GM20000 (cell line): Measurements from ENCODE around the gene RAB27A.
"Not testable (repeated sequence)": the region's sequence is repeated elsewhere in the genome, so short reads cannot be mapped to it uniquely, and the experiment has no call there.

Source experiments
- DNase-seq: peaks from one replicate; pipeline ENCODE4 v3.0.0; 2012; ENCODE audit warnings: low spot score
- TF ChIP-seq, protein P1 (sequence below): IDR thresholded peaks from 2 replicates; pipeline ENCODE4 v1.5.1; 2012; ENCODE audit warnings: mild to moderate bottlenecking, control low read depth; ENCODE audit errors: extremely low read depth, missing control alignments

The RAB27A gene

DNA sequence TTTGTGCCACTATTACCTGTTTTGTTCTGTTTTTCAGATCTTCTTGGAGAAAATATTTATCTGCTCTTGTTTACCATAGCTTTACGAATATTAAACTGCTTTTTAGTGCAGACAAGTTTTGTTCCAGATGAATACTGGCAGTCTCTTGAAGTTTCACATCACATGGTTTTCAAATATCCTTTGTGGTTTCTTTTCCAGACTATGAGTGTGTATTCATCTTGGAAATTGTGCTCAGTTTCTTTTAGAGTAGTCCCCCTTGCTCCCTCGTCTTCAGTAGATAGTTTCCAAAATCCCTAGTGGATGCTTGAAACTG is 30.6 kb upstream of the RAB27A start:
- no peak for DNase-seq
- TF ChIP-seq, protein P1, sequence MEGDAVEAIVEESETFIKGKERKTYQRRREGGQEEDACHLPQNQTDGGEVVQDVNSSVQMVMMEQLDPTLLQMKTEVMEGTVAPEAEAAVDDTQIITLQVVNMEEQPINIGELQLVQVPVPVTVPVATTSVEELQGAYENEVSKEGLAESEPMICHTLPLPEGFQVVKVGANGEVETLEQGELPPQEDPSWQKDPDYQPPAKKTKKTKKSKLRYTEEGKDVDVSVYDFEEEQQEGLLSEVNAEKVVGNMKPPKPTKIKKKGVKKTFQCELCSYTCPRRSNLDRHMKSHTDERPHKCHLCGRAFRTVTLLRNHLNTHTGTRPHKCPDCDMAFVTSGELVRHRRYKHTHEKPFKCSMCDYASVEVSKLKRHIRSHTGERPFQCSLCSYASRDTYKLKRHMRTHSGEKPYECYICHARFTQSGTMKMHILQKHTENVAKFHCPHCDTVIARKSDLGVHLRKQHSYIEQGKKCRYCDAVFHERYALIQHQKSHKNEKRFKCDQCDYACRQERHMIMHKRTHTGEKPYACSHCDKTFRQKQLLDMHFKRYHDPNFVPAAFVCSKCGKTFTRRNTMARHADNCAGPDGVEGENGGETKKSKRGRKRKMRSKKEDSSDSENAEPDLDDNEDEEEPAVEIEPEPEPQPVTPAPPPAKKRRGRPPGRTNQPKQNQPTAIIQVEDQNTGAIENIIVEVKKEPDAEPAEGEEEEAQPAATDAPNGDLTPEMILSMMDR, result no peak

DNA sequence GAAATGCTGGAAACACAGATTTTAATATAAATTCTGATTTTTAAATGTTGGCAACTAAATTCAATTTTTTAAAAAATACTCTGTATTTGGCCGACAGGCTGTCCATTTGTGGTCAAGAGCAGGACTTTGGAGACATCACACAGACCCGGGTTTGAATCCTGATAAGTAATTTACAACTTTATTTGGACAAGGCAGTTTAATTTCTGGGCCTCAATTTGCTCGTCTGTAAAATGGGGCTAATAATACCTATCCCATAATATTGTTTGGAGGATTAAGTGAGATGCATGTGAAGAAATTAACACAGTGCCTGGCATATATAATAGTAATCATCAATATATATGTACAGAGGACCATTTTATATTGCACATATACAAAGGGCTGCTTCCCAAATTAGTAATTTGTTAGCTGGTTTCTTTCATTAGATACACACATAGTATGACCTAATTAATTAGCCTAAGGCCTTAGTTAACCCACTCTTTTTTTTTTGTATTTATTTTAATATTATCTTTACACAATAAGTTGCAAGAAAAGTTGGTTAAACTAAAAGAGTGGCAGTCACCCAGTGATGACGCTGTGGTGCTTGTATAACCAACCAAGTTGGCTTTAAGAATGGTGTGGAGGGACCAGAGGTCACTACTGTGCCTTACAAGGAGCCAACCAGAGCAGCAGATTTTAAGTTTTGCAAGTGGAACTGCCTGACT is 30.1 kb upstream of the RAB27A start:
- DNase-seq, result peak; percentile 61
- TF ChIP-seq, protein P1, result no peak

DNA sequence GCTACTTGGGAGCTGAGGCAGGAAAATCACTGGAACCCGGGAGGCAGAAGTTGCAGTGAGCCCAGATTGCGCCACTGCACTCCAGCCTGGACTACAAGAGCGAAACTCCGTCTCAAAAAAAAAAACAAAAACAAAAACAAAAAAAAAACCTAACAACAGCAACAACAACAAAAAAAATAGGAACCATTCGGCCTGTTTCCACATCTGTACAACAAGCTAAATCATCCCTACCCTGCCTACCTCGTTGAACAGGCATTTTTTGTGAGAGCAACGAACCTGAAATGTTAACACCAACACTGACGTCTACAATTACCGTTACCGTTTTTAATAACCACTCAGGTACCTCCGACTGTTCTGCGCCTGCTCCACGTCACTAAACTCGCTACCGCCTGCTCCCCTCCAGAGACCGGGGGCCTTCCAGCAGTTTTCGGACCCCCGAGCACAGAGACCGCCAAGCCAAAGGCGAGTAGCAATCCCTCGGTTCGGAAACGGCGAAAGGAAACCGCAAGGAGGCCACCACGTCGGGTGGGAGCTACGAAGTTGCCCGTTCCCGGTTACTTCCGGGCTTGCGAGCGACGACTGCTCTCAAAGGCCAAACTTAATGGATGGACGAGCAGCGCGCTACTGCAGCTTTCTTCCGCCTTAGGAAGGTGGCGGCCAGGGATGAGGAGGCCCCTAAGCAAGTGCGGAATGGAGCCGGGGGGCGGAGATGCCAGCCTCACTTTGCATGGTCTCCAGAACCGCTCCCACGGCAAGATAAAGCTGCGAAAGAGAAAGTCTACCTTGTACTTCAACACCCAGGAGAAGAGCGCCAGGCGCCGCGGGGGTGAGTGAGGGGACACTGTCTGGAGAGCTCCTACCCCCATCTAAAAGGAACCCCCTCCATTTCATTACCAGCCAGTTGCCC is 29.2 kb upstream of the RAB27A start, which contains the start of the genes PIGB and PIGBOS1:
Gene PIGB (plus strand): TSS at position 635 of the 907 bp plus-strand sequence. CDS start 29 bp downstream, at position 664.
Gene PIGBOS1 (minus strand): TSS at position 536 of the 907 bp plus-strand sequence. CDS start 1,331 bp downstream, outside the sequence.
- DNase-seq, result peak; percentile 83
- TF ChIP-seq, protein P1, result no peak

DNA sequence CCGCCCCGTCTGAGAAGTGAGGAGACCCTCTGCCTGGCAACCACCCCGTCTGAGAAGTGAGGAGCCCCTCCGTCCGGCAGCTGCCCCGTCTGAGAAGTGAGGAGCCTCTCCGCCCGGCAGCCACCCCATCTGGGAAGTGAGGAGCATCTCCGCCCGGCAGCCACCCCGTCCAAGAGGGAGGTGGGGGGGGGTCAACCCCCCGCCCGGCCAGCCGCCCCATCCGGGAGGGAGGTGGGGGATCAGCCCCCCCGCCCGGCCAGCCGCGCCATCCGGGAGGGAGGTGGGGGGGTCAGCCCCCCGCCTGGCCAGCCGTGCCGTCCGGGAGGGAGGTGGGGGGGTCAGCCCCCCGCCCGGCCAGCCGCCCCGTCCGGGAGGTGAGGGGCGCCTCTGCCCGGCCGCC is 13.2 kb upstream of the RAB27A start:
- not testable (repeated sequence) for DNase-seq

DNA sequence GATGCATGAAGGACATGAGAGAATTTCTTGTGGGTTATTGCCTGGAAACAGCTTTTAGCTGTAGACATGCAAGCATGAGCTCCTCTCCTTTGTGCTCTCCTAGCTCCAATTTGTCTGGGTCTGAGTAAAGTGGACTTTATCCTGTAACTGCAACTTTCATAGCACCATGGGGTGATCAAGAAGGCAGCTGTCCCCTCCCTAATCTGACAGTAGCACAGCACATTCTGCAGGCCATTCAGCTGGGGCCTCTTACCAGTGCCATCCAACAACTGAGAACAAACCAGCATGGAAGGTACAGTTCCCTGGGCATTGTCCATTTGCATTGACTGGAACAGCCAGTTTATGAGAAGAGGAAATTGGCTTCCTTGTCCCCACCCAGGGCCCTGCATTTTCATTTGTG is 7.7 kb upstream of the RAB27A start:
- no peak for DNase-seq
- TF ChIP-seq, protein P1, result no peak

DNA sequence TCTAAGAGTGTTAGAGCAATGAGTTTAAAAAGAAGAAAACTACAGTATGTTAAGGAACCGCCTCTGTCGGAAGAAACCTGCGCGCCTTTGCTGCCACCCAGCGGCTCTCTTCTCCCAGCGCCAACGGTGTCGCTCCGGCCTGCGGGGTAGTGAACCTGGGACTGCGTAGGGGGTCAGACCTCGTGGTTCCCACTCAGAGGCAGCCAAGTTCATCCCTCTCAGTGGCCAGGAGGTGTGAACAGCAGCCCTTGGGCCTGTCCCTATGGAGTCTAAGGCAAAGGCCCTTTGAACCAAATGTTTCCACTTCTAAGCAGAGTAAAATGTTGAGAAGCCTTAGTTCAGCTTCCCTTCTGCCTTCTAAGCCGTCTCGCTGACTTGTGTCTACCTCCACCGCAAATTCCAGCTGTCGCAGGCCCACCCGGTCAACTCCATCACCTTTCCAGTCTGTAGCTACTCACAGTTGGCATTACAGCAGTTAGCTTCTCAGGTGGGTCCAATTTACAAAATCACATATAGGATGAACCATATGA is 980 bp upstream of the RAB27A start:
- DNase-seq, result peak; percentile 86
- TF ChIP-seq, protein P1, result peak; percentile 85

DNA sequence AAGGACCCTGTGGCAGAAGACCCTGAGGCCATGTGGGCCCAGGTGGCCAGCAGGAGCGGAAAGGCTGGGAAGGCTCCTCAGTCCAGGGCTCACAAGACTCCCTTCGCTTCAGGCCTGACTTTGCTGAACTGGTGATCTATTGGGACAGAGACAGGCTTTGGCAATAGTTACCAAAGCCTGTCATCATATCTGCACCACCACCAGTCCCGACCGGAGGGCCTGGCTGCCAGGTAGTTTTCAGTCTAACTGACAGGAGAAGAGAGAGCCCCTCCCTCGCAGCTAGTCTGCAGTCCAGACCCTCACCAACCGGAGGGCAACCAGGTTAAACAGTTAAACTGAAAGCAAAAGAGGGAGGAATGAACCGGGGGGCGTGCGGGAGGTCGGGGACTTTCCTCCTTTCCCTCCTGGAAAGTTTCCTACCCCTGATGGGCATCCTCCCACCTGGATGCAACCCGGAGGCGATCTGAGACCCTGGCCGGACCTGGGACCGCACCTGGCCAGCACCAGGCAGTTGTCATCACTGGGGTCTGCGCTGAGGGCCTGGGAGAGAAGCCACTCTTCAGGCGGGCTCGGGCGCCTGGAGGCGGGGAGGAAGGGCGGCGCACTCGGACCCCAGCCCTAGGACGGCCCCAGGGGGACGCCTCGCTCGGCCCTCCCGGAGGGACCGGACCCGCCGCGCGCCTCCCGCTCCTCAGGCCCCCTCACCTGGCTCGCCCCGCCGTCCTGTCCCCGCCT is 435 bp downstream of the RAB27A start:
- TF ChIP-seq, protein P1, result no peak
- peak; percentile 31 for DNase-seq
